Lower leg skin (tissue), 4 donors: ENCODE data around the gene KCNQ1OT1. TPM values are rescaled to one million over a fixed set of nuclear protein-coding genes. Genes with fewer than 3 reads are reported as not detected.

Experiments used
- DNase-seq, 2 donors: peaks; one replicate each; pipeline ENCODE4 v3.0.0-alpha.2; 2019; ENCODE audit warnings: low spot score in 2 of 2
- H3K4me3 ChIP-seq: fragments of 200-600 bp; sonication (generic); 2 replicates; pipeline ENCODE4 v1.5.1; 2017; ENCODE audit warnings: mild to moderate bottlenecking, low read depth; ENCODE audit not compliant: poor library complexity, severe bottlenecking
- CTCF ChIP-seq, 3 donors: fragments of 450-650 bp; IDR thresholded peaks; one replicate each; pipeline ENCODE4 v1.5.1; 2016; ENCODE audit warnings: antibody characterized with exemption in 3 of 3, mild to moderate bottlenecking in 3 of 3, moderate library complexity in 2 of 3
- POLR2A ChIP-seq, 2 donors: fragments of 450-650 bp; IDR thresholded peaks; one replicate each; pipeline ENCODE4 v1.6.1; 2016 to 2017; ENCODE audit warnings: antibody characterized with exemption in 2 of 2, mild to moderate bottlenecking in 1 of 2, moderate library complexity in 1 of 2
- WGBS, 2 donors: methylation state at CpG; one replicate each; pipeline ENCODE4 v1.1.5; 2018; 5-methylcytosine and 5-hydroxymethylcytosine counted together
- intact Hi-C: fragments of 100-400 bp; cut with DNase I; formaldehyde crosslinking; loops from one replicate; pipeline ENCODE4 v1.15.0; 2023; ENCODE audit warnings: low total_unique reads
- total RNA-seq, 4 donors: library from RNA; depleted of rRNA; stranded (reverse); fragments of >200 nt; gene quantifications; one replicate each; pipeline ENCODE4 v1.1.0, GENCODE V29; 2016

Gene KCNQ1OT1
- total RNA-seq, 4 donors from 2014 or later = 0.63 to 1.8 (median 0.91) TPM

- TF ChIP-seq CTCF (IDR thresholded peaks at IDR 0.05) (no peak), POLR2A (IDR thresholded peaks at IDR 0.05) (no peak)
- peak in 1 of 2 donors; percentile 39 for DNase-seq
Measured at GRCh38 chr11:2681408-2682145, 18.2 kb downstream of the KCNQ1OT1 start.

DNA sequence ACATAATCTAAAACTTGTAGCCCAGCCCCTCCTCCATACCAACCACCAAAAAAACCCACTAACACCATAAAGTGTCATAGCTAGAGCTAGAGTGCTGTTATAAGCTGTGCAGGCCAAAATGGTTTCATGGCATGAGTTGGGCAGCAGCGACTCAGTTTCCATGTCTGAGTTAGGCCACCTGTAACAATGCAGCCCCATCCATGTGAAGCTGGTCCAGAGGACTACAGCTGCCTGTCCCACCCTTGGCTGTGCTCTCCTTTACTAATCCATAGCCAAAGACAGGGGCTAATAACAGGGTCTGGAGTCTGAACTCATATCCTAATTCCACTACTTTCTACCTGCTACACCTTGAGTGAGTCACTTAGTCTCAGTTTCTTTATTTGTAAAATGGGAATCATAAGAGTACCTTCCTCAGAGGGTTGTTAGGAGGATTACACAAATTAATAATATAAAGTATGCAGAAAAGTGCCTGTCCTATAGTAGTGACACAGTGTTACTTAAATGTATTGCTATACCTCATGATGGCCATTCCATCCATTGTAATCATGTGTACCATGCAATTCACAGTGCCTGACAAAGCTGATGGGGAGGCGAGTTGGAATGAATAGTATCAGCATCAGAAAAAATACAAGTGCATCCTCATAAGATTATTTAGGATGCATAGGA is 20.6 kb downstream of the KCNQ1OT1 start:
- no peak overlapping the region for H3K4me3 ChIP-seq
- 93 to 99% methylated on average over 2 of the region's 2 CpGs for WGBS, 2 donors
- intact Hi-C loops = loop anchor here (10.0 kb wide), 1 partner anchor 124 kb away; no protein-coding TSS in a partner anchor
- TF ChIP-seq CTCF (IDR thresholded peaks at IDR 0.05) (no peak), POLR2A (IDR thresholded peaks at IDR 0.05) (no peak)
- DNase-seq = peak in 1 of 2 donors; percentile 29

More at GRCh38 chr11:2681408-2682145, 18.2 kb downstream of the KCNQ1OT1 start:
- intact Hi-C loops = no loop called here
- no peak overlapping the region for H3K4me3 ChIP-seq
- WGBS, 2 donors = 82 to 88% methylated on average over 5 of the region's 5 CpGs

- no peak for TF ChIP-seq CTCF (IDR thresholded peaks at IDR 0.05)
- no peak for TF ChIP-seq POLR2A (IDR thresholded peaks at IDR 0.05)
- 67 to 80% methylated on average over 1 of the region's 1 CpG for WGBS, 2 donors
- intact Hi-C loops = loop anchor here (10.0 kb wide), 1 partner anchor 124 kb away; no protein-coding TSS in a partner anchor
Measured at GRCh38 chr11:2678396-2678795, 21.4 kb downstream of the KCNQ1OT1 start.

GRCh38 chr11:2677127-2677526 is 22.7 kb downstream of the KCNQ1OT1 start:
- no peak overlapping the region for H3K4me3 ChIP-seq
- TF ChIP-seq CTCF (IDR thresholded peaks at IDR 0.05) = no peak
- no peak for TF ChIP-seq POLR2A (IDR thresholded peaks at IDR 0.05)
- 33 to 74% methylated on average over 1 of the region's 1 CpG for WGBS, 2 donors
- intact Hi-C loops = loop anchor here (10.0 kb wide), 1 partner anchor 122 kb away; no protein-coding TSS in a partner anchor
- no peak for DNase-seq

More at GRCh38 chr11:2678396-2678795, 21.4 kb downstream of the KCNQ1OT1 start:
- no peak for DNase-seq
- no peak overlapping the region for H3K4me3 ChIP-seq

GRCh38 chr11:2675540-2675939 is 24.3 kb downstream of the KCNQ1OT1 start:
- peak in 1 of 2 donors; percentile 72 for DNase-seq
- intact Hi-C loops = loop anchor here (10.0 kb wide), 1 partner anchor 121 kb away; no protein-coding TSS in a partner anchor
- 70 to 77% methylated on average over 7 of the region's 7 CpGs for WGBS, 2 donors
- no peak overlapping the region for H3K4me3 ChIP-seq
- TF ChIP-seq CTCF (IDR thresholded peaks at IDR 0.05) = no peak
- no peak for TF ChIP-seq POLR2A (IDR thresholded peaks at IDR 0.05)
